ENCODE measurements around the gene DHX58.

The DHX58 gene

DNA sequence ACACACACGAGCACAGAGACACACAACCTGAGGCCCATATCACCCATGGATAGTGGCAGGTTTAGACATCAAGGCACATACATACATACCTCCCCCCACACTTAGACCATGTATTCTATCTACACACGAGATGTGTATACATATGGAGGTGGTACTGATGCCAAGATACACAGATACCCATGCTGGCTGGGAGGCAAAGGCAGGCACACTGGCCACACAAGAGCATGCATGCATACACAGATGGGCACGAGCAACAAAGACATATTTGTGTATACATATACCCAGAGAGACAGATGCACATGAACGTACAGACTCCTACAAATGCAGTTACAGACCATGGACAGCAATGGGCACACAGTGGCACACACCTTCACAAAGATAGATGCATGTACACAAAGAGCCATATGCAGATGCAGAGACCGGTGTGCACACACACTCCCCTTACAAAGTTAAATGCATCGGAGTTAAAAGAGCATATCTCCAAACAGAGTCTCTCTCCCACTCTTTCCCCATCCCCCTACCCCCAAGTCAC, 60.1 kb downstream of the DHX58 start:
- DNase-seq (ENCODE audit: low spot score): no peak

DNA sequence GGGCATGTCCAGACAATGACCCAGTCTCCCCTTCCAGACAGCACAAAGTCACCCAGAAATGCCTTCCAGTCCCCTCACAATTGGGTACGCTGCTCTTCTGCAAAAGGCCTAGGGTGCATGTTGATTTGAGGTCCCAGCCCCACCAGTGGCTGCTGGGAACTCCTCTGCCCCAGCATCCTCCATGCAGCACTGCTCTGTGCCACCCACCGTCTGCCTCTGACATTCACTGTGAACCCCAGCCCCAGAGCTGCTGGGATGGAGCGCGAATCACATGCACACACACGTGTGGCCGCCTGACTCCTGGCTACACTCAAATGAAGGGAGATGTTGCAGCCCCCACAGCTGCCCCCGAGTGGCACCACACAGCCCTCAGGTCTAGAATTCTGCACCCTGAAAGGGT, 60.9 kb downstream of the DHX58 start:
- DNase-seq (ENCODE audit: low spot score): no peak

Measured in globus pallidus (tissue), 1 donor.